Amniotic epithelial cell (primary cell): ENCODE data around the gene NRAP.

Experiments
- DNase-seq: peaks from one replicate; pipeline ENCODE4 v3.0.0-alpha.2; 2010; ENCODE audit warnings: low read depth

NRAP gene

DNA sequence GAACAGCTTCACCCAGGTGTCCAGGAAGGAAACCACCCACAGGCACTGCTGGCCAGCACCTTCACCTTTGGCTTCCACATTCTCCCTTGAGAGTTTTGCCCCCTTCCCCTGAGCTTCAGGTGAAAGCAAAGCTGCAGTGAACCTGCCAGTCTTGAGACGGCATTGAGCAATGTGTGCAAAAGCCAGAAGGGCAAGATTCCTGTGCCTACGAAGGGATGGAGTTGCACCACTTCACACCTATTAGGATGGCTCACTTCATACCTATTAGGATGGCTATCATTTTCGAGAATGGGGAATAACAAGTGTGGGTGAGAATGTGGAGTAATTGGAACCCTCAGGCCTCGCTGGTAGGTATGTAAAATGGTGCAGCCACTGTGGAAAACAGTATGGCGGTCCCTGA is 103.8 kb downstream of the NRAP start:
- no peak for DNase-seq

DNA sequence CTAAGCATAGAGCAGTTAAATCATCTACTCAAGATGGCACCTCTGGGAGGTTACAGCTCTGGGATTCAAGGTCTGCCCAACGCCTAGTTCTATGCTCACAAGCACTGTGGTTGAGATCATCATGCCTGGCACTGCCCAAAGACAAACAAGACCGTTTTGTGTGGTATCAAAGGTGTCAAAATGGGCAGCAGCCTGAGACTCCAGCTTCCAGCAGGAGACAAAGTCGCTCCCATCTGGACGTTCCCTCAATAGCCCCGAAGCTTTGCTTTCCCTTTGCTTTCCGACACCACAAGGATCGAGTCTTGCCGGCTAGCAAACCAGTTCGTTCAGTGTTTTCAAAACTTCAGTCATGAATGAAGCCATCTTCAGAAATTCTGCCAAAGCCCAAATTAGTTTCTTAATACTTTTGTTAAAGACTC is 105.9 kb downstream of the NRAP start:
- DNase-seq: no peak

DNA sequence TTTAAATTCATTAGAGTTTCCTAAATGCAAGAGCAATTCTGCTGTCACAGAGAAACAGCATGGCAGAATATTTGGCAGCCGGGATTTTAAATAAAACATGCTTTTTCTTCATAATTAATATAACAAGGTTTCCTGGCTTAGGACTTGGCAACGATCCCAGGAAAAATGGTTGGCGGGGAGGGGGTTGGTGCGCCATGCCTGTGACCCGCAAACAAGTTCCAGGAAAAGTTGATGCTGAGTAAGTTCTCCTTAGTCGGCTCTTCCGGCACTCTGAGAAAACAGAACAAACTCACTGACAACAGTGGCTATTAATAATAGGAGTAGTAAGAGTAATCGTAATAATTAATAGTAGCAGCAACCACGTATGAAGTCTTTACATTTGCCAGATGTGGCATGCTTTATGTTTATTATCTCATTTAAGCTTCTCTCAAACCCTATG is 106.4 kb downstream of the NRAP start:
- peak; percentile 1 for DNase-seq

DNA sequence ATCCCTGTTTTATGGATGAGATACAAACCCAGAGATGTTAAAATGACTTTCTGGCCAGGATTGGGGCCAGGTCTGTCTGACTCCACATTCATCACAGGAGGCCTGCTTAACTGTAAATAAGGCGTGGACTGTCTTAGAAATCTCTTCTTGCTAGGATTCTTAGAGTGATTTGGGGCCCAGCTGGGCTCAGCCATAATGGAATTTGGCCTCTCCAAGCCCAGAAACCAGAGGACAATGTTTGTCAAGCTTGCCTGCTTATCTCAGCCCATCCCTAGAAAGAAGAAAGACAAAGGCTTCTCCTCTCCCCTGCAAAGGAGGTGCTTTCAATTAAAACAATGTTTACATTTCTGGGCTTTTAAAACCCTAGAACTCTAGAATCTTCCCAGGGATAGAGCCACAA is 108.1 kb downstream of the NRAP start:
- DNase-seq: no peak

DNA sequence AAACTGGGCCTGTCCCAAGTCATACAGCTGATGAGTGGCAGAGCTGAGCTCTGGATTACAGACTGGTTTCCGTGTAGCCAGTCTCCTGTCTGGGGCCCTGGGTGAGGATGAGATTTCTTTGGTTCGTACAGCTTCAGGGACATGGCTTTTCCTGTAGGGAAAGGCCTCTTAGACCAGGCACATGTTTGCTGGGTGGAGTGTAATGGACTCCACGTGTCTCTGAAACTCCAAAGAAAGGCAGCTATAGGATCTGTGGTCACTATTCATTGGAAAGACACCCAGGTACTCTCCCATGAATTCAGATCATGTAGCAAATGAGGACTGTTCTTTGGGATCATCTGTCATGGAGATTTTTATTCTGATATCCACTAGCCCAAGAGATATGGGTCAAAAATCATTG is 108.6 kb downstream of the NRAP start:
- DNase-seq: no peak

DNA sequence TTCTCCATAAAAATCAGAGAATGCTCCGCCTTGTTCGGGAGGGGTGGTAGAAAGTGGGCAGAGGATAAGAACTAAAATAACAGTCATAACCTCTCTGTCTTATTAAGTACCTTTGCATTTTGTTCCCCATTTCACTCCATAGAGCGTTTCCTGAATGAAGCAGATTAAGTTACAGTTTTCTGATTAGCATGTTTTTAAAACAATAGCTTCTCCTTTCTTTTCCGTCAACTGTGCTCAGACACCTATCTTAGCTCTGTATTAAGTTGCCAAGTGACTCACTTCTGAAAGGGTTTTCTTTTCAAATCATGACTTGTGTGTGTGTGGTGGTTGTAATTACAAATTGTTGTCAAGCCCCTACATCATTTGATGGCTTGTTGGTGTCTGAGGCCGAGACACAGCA is 109.6 kb downstream of the NRAP start:
- DNase-seq: no peak

DNA sequence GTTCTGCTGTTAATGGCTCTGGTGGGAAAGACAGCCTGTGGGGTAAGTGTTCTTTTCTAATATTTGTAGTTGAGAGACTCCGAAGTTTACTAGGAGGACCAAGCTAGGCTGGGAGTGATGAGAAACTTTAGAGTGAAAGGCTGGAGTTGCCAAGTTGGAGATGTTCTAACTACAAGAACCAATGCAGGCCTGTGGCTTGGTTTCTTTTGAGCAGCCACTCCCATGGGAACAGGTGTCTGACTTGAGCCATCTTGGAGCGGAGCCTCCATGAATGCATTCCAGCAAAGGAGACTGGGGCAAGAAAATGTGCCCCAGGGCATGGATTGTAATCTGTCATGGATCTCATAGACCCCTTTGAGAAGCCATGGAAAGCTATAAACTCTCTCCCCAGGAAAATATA is 110.7 kb downstream of the NRAP start:
- DNase-seq: no peak

DNA sequence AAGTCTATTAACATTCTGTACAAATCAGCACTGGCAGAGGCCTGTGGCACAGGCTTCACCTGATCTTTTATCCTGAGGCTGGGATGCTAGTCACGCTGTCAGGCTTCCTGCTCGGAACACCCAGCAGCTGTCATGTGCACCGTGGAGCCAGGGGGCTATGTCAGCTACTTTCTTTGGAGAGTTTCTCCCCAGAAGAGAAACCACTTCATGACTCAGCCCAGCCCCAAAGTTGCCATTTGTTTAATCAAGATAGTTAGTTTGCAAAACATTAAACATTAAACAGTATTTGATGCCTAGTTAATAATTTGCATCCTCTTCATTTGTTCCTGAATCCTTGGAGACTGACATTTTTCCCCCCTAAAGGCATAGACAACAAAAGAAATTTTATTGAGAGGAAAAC is 111.1 kb downstream of the NRAP start, which contains the start of gene HABP2:
Gene HABP2 (plus strand): TSS at position 353 of the 400 bp plus-strand sequence. CDS start 69 bp downstream, outside the sequence.
- no peak for DNase-seq

DNA sequence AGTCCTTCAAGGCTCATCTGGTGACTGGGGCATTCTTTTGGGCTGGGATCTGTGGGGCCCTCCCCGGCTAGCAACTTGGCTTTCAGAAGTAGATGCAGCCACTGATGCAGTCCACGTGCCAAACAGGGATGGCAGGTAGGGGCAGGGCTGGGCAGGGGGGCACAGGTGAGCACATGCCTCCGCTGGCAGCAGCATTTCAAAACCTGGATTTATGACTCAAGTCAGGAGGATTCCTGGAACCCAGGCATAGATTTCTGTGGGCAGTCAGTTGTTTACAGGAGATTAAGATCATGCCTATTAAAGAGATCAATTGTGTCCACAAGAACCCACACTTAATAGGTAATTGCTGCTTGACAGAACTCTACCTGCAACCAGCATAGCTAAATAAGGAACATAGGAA is 111.8 kb downstream of the NRAP start:
- no peak for DNase-seq

DNA sequence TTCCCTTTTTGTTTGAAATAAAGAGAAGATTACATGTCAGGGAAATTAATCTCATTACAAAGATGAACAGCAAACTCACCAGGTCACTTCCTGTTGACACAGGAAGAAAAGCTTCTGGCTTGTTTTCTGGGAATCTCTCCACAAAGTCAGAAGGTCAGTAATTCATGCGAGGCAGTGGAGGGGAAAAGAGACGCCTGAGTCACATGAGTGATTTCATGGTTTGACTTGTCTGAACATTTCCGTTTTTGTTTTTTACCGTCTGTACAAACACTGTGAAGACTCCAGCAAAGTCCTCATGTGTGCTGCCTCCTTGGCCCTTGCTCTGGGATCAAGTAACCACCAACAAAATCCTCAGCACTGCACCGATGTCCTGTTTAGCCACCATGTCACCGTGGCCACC is 113.5 kb downstream of the NRAP start:
- peak; percentile 2 for DNase-seq

DNA sequence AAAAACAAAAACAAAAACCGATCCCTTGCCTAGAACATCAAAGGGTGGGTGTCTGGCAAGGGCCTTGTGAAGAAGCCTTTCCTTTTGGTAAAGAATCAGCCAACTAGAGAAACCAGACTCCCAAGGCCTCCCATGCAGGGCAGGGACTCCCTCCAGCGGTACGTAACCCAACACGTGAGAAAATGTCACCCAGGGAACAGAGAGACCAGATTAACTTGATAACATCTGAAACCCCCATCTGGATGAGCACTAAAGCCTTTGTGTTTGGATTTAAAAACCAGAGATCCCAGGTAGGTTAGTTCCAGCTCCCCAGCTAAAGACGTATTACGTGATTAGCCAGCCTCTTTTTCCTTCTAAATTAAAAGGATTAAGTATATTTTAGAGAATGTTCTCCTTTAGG is 114.0 kb downstream of the NRAP start:
- DNase-seq: no peak

DNA sequence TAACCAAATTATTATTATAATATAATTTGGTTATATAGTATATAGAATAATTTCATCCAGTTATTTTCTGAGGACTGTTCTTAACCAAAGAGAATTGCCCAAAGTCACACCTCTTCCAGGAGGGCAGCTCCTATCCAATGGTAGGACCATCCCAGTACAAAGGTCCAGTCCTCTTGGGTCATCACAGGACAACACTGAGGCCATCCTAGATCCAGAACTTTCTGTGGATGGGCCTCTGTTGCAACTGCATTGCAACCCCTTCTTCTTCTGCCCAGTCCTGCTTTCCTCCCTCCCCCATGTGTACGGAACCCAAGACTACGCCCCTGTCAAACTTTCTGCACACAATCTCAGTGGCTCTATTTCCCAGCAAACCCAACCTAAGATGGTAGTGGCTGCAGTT is 116.4 kb downstream of the NRAP start:
- DNase-seq: no peak

DNA sequence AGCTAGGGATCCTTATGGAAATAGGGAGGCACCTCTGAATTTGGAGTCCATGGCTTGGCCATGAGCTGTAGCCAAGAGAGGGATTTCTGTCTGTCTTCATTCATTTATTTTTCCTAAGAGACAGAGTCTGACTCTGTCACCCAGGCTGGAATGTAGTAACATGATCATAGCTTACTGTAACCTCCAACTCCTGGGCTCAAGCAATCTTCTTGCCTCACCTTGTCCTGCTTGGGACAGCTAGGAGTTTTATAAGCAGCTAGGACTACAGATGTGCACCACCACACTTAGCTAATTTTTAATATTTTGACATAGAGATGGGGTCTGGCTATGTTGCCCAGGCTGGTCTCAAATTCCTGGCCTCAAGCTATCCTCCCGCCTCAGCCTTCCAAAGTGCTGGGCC is 119.4 kb downstream of the NRAP start:
- no peak for DNase-seq

DNA sequence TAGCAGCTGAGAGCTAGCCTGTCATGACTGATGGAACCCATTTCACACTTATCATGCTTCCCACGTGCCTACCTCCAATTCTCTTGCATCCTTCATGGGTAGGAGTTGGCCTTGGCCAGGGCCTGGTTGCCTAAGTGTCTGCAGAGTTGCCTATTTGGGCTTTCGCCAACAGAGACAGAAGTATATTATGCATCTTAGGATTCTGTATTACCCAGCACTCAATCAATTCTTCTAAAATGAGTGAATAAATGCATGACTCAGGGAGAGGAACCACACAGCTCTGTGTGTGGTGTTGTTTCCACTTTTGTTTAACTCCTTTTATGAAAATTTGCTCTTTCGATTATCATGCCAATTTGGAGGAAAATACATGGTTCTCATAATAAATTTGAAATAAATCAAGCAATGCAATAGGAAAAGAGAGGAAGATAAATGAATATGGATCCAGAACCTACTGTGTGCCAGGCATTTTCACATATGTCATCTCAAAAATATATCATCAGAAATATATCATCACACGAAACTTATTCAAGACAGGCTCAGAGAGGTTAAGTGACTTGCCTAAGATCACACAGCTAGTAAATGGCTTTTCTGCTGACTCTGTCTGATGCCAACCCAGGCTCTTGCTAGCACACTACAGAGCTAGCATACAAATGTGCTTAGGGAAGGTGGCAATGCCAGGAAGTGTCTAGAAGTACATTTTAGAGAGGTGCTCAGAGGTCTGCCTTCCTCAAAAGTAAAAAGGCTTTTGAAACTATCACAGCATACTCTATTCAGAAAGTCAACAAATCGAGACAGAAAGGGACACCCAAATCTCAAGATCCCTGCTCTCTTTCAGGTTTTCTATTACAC is 120.5 kb downstream of the NRAP start:
- no peak for DNase-seq

DNA sequence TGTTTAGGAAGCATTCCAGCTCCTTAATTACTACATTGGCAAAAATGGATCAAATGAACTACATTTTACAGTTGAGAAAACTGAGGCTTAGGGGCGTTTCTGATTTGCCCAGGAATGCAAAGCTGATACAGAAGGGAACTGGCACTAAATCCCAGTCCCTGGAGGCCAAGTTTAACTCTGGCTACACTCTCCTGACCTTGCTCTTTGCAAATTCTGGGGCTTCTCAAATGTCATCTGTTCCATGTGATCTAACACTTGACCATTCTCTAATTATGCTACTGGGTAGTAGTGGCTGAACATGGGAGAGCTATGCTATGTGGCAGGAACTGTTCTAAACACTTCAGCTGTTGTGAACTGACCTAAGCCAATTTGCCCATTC is 122.3 kb downstream of the NRAP start:
- no peak for DNase-seq

DNA sequence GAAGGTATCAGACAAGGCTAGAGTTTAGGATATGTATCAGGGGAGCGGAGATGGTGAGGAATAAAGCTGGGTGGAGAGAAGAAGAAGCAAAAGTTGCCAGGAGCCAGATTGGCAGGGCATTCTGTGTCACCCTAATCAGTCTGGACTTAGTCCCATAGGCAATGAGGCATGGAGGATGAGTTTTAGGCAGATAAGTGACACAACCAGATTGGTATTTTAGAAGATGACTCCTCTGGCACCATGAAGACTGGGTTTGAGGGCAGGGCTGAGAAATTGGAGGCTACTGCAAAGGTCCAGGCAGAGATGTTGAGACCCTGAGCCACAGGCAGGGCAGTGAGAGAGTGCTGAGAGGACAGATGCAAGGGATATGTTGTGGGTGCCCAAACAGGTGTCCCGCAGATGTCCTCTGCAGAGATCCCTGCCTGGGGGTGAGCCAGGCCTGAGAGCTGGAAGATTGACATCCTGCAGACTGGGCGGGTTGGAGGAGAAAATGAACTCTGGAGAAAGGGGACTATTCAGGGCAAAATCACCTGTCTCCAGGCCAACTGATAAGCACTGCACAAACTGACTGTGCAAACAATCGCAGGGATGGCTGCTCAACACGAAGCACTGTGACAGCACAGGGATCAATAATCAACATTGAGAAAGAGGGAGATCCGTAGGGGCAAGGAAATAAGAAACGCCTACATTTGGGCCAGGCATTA is 122.8 kb downstream of the NRAP start:
- DNase-seq: no peak

DNA sequence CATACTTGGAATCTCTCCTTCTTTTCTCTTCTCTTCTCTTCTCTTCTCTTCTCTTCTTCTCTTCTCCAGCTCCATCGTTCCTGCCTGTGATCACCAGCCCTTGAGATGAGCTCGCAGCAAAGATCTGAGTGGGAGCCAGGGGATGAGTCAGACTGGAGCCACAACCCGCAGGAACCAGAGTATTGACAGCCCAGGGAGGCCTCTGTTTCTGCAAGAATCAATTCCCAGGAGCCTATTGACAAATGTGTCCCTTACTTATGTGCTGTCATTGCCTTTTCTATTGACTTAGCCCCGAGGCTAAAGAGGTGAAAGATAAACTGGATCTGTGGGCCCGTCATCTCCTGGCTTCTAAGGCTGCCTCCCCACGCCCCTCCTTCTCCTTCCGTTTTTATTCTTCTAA is 124.1 kb downstream of the NRAP start:
- no peak for DNase-seq
